HG03354 (cell line): ENCODE measurements around the gene CCDC183.
A peak's percentile ranks its signal among the peaks of the same experiment; 100 is the strongest.
"Not testable (repeated sequence)": the region's sequence is repeated elsewhere in the genome, so short reads cannot be mapped to it uniquely, and the experiment has no call there.

ENCODE experiments used
- ATAC-seq: cut with Tn5 transposase; IDR thresholded peaks from one replicate; pipeline ENCODE4 v1.9.1; 2021; ENCODE audit warnings: mild to moderate bottlenecking; ENCODE audit not compliant: unreplicated experiment, poor library complexity, severe bottlenecking

The CCDC183 gene

GRCh38 chr9:136795000-136795348 is 1.2 kb upstream of the CCDC183 start:
- no peak for ATAC-seq

GRCh38 chr9:136796775-136797347 is 723 bp downstream of the CCDC183 start:
- ATAC-seq, result not testable (repeated sequence)

GRCh38 chr9:136798708-136799078 is 2.6 kb downstream of the CCDC183 start:
- no peak for ATAC-seq

- ATAC-seq, result no peak
These were observed 3.1 kb downstream of the CCDC183 start for GRCh38 chr9:136799079-136799853.

GRCh38 chr9:136799854-136800657 is 3.9 kb downstream of the CCDC183 start:
- ATAC-seq, result peak; percentile 51

- no peak for ATAC-seq
These were observed 6.2 kb downstream of the CCDC183 start for GRCh38 chr9:136802321-136802720.

GRCh38 chr9:136803009-136803550 is 6.9 kb downstream of the CCDC183 start:
- ATAC-seq, result not testable (repeated sequence)

- no peak for ATAC-seq
These were observed 7.7 kb downstream of the CCDC183 start for GRCh38 chr9:136803551-136804508.

- no peak for ATAC-seq
These were observed 8.5 kb downstream of the CCDC183 start for GRCh38 chr9:136804509-136805206.

- no peak for ATAC-seq
These were observed 9.1 kb downstream of the CCDC183 start for GRCh38 chr9:136805207-136805740.

GRCh38 chr9:136806067-136806466 is 9.9 kb downstream of the CCDC183 start:
- no peak for ATAC-seq

- no peak for ATAC-seq
These were observed 10.6 kb downstream of the CCDC183 start for GRCh38 chr9:136806631-136807201.

- peak; percentile 78 for ATAC-seq
These were observed 11.3 kb downstream of the CCDC183 start, which contains the start of gene RABL6 for GRCh38 chr9:136807281-136808074. RABL6 (plus strand) TSS chr9:136807948; CDS start chr9:136808197, 249 bp downstream.

- peak; percentile 37 for ATAC-seq
These were observed 12.1 kb downstream of the CCDC183 start for GRCh38 chr9:136808075-136808805.

- ATAC-seq, result no peak
These were observed 12.6 kb downstream of the CCDC183 start for GRCh38 chr9:136808806-136809158.

GRCh38 chr9:136814725-136815421 is 18.7 kb downstream of the CCDC183 start:
- no peak for ATAC-seq
